Stimulated activated CD4-positive, alpha-beta T cell treated with anti-CD3 and anti-CD28 coated beads, Interleukin-4, amount 100 ng/mL, for 4 hours (primary cell): ENCODE data around the gene TMEM54.

Experiments used
- DNase-seq, 2 experiments: peaks; one replicate each; pipeline ENCODE4 v3.0.0-alpha.2; 2020

TMEM54 gene, protein sequence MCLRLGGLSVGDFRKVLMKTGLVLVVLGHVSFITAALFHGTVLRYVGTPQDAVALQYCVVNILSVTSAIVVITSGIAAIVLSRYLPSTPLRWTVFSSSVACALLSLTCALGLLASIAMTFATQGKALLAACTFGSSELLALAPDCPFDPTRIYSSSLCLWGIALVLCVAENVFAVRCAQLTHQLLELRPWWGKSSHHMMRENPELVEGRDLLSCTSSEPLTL

DNA sequence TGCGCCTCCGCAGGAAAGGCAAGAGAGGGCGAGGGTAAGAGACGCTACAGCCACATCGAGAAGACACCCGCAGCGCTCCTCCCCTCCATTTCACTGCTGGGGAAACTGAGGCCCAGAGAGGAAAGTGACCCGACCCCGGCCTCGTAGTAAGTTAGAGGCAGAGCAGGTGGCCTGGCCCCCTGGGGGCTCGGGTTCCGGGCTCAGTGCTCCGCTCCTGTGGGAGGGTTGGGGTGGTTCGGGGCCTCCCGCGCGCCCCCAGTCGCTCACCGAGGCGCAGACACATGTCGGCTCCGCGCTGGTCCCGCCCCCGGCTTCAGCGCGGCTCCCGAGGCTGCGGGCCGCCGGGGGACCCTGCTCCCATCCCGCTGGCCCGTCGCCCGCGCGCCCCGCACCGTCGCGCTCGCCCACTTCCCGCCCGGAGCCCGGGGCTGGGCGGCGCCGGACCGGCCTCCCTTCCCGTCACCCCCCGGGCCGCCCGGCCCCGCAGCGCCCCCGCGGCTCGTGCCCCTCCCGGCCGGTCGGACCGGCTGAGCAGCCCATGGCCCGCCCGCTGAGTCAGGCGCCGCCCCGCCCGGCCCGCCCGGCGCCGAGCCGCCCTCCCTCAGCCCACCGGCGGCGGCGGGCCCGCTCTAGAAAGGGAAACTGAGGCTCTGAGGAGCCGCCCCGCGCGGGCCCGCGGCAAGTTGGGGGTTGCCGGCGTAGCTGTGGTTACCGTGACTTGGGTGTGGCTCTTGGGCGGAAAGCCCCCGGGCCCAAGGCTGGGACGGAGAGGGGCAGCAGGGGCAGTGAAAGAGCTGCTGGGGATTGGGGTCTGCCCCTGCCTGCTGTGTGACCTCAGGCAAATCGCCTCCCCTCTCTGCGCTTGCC lies at the start of gene TMEM54:
TMEM54 (minus strand) TSS at position 434 of the 867 bp plus-strand sequence; CDS start at position 283, 151 bp downstream.
- DNase-seq, result no peak

DNA sequence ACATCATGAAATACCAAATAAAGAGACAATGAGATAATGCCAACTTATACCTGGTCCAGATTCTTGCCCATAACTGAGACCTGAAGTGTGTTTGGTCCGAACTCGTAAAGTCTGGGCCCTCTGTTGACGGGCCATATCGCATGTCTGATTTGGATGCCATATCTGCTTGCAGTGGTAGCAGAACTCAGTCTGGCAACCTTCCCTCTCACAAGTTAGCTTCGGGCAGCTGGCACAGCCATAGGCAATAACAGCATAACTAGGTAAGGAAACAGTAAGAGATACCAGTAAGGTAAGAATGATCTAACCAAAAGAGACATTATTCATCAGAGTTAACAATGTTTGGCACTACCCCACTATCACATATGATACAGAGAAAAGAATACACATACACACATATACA lies 48.3 kb upstream of the TMEM54 start:
- DNase-seq, result no peak

DNA sequence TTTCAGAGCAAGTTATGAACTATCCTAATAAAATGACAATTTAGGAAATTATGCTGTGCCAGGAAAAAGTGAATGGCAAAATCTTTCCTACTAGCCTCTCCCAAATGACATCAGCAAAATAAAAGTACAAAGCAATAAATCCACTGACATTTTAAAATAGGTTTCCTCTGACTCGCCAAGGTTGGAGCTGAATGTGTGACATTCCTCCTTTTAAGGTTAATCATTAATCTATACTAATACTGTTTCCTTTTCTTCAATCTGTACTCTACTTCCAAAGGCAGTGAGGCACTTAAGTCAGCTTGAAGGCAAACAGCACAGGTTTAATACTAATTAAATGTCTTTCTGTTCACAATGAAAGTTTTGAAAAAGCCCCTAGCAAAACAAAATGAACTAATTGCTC lies 47.7 kb upstream of the TMEM54 start:
- DNase-seq, result no peak

DNA sequence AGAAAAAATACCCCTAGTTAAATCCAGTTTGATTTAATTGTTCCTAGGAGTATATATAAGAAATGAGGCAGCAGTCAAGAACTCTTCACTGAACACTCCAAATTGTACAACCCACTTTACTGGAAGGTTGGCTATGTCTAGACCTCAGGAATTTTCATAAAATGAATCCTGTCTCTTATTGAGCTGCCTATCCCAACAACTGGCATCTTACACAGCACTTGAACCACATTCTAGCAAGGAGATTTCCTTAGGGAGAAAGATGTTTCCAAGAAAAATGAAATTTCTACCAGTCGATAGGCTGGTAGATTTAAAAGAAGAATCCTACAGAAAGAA lies 47.2 kb upstream of the TMEM54 start:
- no peak for DNase-seq

DNA sequence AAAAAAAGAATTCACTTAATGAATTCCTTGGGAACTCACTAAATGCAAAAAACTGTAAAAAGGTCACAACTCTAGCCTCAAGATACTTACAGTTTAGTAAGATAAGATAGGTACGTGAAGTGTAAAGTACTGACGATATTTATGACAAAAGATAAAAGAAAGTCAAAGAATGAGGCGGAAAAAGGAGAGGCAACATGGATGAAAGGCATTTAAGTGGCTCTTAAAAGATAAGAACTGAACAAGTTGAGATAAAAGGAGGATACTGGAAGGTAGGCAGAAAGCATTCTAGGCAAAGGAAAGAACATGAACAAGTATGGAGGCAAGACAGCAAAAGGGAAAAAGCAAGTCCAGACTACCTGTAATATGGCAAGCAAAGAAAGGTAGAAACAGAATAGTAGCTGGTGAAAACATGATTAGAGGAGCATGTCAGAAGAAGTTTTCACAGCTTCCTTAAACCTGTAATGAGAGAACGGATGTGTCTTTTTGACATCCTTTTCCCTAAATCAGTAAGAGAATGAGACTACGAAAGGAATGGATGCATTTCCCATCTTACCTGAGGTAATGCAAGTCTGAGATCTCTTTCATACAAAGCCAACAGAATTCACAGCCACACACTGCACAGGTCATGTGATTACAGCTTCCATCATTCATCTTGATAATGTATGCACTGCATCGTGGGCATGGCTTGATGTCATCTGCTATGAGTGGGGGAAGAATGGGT lies 46.6 kb upstream of the TMEM54 start:
- DNase-seq, result no peak

DNA sequence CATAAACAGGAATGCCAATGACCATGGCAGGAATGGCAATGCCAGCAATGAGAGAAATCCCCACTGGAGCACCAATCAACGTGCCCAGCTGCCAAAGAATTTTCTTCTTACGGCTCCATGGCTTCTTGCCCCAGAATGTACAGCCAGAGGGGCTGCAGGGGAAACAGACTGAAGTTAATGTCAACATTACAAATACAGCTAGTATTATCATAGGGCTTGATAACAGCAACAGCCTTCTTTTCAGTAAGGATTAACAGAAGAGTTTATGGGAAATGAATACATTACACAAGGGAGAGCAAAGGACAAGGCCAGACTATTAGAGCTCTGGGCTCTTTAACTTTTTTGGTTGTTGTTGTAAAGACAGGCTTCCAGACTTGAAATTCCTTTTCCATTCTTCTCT lies 45.2 kb upstream of the TMEM54 start:
- DNase-seq, result no peak

DNA sequence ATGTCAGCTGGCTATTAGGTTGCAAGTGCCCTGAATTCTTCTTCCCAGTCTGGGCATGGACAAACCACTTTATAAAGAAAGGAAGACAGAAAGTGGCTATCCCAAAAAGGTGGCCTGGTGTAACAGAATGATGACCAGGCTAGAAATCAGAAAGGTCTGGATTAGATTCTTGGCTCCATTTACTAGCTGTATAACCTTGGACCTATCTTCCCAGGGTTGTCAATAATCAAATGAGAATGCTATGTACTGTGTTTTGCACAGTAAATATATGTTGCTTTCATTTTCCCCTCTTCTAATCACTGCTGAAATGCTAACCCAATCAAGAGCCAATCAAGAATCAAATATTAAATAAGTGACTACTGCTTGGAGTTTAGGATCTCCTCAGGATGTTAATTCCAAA lies 43.0 kb upstream of the TMEM54 start:
- no peak for DNase-seq

DNA sequence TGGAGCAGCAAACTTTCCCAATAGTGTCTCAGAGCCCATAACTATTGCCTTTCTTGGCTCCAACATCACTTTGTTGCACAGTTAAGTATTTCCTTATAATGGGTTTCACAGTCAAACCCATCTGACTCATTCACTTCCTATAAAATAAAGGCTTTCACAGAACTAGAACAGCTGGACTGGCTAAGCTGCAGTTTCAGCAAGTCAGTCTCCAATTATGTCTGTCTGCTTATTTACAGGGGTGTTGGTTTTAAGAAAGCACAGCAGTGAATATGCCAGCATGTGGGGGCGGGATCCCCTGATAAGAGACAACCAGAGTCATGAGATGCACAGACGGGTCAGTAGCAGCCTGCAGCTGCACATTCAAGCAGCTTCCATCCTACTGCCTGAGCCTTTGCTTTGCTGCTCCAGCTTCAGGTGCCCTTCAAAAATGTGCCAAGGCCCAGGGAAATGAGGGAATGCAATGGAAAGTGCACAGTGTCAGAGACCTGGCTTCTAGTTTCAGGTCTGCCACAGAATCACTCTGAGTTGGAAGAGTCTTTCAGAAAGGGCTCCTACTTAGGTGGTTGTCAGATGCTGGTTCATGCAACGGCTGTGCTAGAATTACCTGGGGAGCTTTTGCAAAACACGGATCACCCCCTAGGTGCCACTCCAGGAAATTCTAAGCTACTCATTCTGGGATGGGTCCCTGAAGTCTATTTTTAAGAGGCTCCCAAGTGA lies 38.6 kb upstream of the TMEM54 start:
- no peak for DNase-seq

DNA sequence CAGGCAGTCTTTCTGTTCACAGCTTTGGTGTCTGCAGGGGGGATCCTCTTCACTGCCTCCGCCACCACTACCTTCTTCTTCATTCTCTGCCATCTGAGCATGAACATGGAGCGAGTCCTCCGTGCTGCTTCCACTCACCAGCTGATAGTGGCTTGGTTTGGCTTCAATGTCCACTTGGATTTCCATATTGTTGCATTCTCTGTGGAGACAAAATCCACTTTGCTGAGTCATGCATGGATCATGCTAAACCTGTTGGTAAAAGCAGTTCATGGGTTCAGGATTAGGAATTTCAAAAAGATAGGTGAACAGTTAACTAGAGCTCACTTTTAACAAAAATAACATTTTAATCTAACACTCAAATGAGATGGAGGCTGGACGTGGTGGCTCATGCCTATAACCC lies 35.9 kb upstream of the TMEM54 start:
- no peak for DNase-seq

DNA sequence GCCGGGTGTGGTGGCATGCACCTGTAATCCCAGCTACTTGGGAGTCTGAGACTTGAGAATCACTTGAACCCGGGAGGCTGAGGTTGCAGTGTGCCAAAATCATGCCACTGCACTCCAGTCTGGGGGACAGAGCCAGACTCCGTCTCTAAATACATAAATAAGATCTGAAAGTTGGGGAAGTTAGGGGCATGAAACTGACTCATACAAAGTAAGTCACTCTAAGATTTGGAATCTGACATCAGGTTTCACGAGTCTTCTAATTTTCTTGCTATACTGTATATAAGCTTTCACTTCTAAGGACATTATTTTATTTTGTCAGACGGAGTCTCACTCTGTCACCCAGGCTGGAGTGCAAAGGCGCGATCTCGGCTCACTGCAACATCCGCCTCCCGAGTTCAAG lies 33.3 kb upstream of the TMEM54 start:
- DNase-seq, result no peak

DNA sequence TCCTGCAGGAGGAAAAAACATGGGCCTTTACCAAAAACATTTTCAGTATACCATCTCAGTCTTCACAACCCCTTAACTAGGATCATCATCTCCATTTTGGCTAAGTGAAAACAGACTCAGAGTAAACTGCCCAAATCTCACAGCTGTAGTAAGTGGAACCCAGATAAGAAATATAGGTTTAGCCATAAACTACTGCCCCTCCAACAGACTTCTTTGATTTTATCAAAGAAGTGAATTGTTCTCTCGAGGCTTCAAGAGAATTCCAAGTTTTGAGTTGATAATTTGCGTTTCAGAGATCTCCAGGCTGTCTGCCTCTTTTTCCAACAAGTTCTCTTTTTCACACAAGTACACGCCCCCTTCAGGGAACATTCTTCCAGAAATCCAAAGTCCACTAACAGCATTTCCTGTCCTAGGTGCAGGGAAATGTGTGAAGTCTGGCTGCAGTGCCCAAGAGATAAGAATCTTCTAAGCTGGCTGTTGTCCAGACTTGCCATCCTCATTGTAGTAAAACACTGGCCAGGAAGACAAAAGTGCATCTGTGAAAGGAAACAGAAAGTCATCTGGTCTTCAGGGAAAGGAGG lies 32.6 kb upstream of the TMEM54 start:
- DNase-seq, result no peak

DNA sequence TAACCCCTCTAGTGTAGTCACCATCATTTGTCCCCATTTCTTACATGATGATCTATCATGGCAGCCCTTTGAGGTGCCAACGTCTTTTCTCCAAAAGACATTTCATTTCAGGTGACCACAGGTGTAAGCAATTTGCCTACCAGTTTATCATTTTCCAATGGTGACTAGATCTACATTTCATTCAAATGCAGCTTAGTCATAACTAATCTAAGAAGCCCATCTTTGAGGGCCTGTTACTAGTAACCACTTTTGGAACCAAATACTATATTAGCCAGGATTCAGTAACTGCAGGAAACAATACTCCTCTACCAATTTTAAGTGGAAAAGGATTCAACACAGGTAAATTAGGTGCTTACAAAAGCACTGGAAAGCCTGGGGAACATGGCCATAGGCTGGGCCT lies 30.6 kb upstream of the TMEM54 start:
- no peak for DNase-seq

DNA sequence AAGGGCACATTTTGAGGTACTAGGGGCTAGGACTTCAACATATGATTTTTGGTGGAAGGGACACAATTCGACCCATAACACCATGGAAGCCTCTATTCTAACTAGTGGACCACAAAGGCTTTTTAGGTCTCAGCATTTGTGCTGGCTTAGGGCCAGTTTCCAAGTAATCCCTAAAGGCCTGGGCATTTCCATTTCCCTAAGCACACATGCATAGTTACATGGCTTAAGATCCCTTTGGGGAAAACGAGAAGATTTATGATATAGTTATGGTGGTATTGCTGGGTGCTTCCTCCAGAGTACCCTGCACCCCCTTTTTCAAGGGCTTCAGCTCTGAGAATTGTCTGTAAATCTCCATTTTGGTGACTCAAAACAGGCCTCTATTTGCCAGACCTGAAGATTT lies 28.2 kb upstream of the TMEM54 start:
- no peak for DNase-seq

DNA sequence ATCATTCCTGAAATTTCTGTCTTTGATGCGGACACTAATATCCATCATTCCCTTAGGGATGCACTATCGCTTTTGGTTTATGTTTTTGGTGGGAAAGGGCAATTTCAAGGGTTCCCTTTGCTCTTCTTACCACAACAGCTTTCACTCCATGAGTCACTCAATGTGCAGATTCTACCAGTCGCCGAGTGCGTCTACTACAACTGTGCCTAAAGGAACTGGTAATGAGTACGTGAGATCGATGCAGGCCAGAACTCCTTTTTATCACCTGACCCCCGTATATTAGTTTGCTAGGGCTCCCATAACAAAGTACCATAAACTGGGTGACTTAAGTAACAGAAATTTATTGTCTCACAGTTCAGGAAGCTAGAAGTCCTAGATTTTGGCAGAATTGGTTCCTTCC lies 27.5 kb upstream of the TMEM54 start:
- DNase-seq, result no peak

DNA sequence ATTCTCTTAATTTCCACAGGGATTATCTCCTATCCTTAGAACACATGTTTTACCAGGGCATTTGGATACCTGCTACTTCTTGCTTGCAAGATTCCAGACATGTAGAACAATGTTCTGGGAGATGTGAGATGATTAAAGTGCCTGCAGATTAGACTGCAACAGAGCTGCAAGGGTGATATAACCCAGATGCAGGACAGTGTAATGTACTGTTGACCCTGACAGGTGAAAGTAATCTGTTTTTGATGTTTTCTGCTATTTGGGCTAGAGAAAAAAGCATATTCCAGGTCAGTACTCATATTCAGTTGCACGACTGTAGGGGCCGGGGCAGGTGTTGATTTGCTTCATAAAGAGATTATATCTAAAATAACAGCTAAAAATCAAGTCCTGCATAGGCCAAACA lies 27.1 kb upstream of the TMEM54 start:
- no peak for DNase-seq

DNA sequence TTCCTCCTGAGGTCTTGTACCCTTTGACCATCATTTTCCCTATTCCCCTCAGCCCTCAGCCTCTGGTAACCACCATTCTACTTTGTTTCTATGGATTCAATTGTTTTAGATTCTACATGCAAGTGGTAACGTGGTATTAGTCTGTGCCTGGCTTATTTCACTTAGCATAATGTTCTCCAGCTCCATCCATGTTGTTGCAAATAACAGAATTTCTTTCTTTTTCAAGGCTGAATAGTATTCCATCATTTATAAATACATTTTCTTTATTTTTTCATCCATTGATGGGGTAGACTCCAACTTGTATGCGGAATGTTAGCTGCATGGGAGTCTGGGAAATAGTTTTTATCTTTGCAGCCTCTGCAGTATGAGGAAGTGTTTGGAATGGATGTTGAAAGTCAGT lies 26.3 kb upstream of the TMEM54 start:
- no peak for DNase-seq

DNA sequence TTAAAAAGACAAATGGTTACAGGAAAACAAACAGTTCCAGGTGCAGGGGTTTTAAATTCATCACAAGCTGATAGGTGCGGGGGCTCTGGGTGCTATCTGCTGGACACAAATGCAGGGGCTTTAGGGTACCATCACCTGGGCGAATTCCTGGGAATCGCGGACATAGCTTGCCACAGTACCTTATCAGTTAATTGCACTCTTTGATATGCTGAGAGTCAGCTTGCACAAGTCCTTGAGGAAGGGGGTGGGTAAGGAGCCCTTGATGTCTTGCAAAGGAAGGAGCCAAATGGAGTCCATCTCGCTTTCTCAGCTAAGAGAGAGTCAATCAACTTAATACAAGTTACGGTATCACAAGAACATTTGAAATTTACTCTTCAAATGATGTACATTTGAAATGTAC lies 25.4 kb upstream of the TMEM54 start:
- no peak for DNase-seq

DNA sequence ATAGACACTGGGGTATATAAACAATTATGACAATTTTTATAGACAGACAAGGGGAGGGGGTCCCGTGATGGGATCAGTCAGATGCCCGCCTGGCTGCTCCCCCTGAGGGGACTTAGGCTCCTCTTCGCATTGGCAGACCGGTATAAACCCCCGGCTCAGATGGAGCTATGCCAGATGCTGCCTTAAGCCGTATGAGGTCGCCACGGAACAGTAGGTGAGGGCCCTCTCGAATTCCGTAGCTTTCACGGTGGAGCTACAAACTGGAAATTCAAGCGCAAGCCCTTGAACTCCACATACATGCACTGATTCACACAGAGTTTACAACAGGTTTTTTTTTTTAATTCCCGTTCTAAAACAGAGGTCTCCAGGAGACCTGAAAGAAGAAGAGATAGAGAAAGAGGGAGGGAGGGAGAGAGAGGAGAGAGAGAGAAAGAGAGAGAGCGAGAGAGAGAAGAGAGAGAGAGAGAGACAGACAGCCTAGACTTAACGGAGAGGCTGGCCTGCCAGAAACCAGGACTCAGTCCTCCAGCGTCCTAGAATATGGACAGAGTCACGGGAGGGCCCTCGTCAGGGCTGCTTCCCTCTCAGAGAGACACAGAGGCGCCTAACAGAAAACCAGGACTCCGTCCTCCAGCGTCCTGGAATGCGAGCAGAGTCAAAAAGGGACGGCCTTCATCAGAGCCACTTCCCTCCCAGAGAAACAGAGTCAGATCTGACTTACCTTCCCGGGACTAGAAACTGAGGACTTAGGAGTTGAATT lies 24.4 kb upstream of the TMEM54 start:
- DNase-seq, result no peak

DNA sequence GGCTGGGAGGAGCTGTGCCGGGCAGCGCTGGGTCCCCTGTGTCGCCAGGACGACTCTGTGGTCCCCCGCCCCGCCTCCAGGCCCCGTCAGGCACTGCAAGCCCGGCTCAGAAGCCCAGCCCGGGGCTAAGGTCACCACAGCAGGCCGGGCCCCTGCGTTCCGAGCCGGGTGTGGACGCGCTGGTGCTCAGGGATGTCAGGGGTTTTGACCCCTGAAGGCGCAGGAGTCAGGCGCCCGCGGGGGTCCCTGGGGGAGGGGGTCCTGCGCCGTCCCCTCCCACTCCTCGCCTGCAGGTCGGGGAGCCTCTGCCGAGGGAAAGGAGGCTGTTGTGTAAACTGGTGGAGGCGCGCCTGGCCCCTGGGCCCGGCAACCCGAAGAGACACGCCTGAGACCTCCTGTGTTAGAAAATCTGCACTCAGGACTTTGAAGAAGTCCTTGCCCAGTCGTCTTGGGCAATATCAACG lies 23.7 kb upstream of the TMEM54 start:
- DNase-seq, result no peak

DNA sequence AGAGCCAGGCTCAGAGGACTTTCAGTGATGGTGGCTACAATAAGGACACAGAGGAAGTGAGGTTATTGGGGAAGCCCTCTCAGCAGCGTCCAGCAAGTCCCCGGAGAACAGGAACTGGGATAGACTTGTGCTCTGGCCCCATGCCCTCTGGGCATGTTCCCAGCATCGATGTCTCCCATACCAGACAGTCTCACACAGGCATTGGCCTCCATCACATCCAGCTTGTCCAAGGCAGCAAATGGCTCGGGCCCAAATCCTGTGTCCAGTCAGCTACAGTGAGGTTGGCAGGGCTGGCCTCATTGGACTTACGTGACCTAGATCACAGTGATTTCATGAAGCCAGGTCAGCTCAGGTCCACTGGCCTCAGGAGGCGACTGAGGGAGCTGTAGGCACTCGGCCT lies 19.6 kb upstream of the TMEM54 start:
- no peak for DNase-seq

DNA sequence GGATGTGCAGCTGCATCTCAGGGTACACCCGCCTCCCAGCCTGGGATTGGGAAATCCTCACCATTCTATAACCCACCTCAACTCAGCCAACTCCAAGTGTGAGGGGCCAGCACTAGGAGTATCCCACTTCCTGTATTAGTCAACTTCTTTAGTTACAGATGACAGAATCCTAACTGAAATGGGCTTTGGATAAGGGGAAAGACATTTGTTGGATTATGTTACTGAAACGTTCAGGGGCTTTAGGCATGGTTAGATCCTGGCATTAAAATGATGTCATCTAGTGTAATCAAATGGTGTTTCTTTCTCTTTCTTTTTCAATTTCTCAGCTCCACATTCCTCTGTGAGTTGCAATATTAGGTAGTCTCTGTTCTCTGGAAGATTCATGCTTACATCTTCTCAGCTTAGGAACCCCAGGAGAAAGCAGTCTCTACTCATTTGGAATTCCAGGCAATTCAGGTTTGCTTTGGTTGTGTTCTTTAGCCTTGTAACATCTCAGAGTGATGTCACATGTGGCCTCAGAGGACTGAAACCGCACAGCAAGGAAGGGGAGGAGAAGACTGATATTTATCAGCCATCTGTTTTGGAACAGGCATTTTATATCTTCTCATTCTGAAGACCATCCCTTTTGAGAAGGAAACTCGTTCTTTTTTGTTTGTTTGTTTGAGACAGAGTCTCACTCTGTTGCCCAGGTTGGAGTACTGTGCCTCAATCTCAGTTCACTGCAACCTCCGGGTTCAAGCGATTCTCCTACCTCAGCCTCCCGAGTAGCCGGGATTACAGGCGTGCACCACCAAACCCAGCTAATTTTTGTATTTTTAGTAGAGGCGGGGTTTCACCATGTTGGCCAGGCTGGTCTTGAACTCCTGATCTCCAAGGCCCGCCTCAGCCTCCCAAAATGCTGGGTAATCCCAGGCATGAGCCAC lies 18.9 kb upstream of the TMEM54 start:
- no peak for DNase-seq
